LoVo (cell line): ENCODE measurements around the gene ZNF488.
A peak's percentile ranks its signal among the peaks of the same experiment; 100 is the strongest.
"Not testable (repeated sequence)": the region's sequence is repeated elsewhere in the genome, so short reads cannot be mapped to it uniquely, and the experiment has no call there.

Experiments used
- DNase-seq: peaks from one replicate; pipeline ENCODE4 v3.0.0-alpha.2; 2016; ENCODE audit warnings: low spot score

Gene ZNF488, protein sequence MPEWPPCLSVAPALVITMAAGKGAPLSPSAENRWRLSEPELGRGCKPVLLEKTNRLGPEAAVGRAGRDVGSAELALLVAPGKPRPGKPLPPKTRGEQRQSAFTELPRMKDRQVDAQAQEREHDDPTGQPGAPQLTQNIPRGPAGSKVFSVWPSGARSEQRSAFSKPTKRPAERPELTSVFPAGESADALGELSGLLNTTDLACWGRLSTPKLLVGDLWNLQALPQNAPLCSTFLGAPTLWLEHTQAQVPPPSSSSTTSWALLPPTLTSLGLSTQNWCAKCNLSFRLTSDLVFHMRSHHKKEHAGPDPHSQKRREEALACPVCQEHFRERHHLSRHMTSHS

GRCh38 chr10:47384148-47384921 is at the start of gene ZNF488:
Gene ZNF488, minus strand, starts transcription at chr10:47384293. Its CDS starts 15,464 bp downstream, at chr10:47368829.
- peak; percentile 90 for DNase-seq

DNA sequence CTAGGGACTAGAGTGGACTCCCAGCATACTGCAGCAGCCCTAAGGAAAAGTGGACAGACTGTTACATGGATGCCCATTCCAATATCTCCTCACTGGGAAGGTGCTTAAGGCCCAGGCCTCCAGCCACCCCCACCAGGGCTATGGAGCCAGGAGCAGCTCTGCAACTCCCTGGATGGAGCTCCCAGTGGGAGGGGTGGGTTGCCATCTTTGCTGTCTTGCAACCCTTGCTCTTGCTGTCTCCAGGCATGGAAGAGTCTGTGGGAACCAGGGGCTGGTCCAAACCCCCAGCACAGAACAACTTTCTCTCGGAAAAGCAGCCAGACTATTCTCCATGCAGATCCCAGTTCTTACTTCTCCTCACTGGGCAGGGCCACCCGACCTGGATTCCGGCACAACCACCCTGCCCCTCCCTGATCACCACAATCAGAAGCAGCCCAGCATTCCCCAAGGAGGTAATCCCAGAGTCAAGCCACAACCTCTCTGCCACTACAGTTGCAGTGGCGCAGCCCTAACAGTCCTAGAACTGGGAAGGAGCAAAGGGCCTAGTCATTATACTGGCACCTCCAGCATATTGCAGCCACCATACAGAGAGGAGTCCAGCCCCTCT is 41.8 kb upstream of the ZNF488 start:
- no peak for DNase-seq

GRCh38 chr10:47424231-47424630 is 40.1 kb upstream of the ZNF488 start:
- DNase-seq: no peak

DNA sequence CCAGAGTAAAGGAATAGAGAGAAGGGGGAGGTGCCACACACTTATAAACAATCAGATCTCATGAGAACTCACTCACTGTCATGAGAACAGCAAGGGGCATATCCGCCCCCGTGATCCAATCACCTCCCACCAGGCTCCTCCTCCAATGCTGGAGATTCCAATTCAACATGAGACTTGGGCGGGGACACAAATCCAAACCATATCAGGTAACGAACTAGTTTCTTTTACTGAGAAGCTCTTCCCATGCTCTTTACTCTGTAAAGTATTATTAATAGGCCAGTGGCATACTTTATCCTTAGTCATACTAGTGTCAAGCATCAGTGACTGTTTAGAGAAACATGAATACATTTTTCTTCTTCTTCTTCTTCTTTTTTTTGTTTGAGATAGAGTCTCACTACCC is 39.4 kb upstream of the ZNF488 start:
- no peak for DNase-seq

- DNase-seq: no peak
These were observed 37.2 kb upstream of the ZNF488 start for GRCh38 chr10:47421057-47421952.

- DNase-seq: no peak
These were observed 36.4 kb upstream of the ZNF488 start for GRCh38 chr10:47420305-47421056.

- DNase-seq: no peak
These were observed 35.3 kb upstream of the ZNF488 start for GRCh38 chr10:47419421-47419820.

DNA sequence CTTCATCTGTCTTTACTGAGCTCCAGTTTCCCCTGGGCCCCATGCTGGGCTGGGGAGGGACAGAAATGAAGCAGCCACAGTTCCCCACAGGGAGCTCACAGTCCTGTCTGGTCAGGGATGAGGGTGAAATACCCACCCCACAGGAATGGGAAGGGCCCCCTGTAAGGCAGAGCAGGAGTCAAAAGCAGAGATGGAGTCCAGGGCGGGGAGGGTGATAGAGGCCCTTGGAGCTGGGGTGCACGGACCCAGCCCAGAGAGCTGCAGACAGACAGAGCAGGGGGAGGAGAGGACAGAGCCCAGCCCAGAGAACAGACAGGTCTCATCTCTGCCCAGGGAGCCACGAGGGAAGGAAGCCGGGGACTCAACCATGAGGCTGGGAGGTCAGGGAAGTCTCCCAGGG is 34.9 kb upstream of the ZNF488 start:
- no peak for DNase-seq

DNA sequence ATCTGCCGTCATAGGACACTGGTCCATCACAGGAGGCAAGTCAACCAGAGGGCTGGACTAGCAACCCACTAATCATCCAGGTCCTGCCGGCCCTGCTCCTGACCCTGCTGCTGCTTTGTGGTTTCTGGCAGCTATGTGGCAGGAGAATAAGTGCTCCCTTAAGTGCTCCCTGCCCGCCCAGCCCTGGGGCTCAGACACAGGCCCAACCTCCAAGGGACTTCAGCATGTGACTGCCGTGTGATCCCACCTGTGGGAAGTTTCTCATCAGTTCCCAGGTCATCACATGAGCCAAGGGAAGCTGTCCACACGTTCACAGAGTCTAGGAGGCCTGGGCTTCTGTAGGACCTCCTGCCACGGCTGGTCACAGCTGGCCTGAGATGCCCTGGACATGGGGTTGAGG is 34.2 kb upstream of the ZNF488 start:
- DNase-seq: no peak

DNA sequence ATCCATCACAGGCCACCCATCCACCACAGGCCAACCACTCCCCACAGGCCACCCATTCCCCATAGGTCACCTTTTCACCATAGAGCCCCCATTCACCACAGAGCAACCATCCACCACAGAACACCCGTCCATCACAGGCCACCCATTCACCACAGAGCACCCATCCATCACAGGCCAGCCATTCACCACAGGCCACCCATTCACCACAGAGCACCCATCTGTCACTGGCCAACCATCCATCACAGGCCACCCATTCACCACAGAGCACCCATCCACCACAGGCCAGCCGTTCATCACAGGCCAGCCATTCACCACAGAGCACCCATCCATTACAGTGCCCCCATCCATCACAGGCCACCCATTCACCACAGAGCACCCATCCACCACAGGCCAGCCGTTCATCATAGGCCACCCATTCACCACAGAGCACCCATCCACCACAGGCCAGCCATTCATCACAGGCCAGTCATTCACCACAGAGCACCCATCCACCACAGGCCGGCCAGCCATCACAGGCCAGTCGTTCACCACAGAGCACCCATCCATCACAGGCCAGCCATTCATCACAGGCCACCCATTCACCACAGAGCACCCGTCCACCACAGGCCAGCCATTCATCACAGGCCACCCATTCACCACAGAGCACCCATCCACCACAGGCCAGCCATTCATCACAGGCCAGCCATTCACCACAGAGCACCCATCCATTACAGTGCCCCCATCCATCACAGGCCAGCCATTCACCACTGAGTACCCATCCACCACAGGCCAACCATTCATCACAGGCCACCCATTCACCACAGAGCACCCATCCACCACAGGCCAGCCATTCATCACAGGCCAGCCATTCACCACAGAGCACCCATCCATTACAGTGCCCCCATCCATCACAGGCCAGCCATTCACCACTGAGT is 32.5 kb upstream of the ZNF488 start:
- DNase-seq: not testable (repeated sequence)

GRCh38 chr10:47415520-47416304 is 31.6 kb upstream of the ZNF488 start:
- no peak for DNase-seq

GRCh38 chr10:47414752-47415519 is 30.8 kb upstream of the ZNF488 start:
- no peak for DNase-seq

- DNase-seq: no peak
These were observed 30.1 kb upstream of the ZNF488 start for GRCh38 chr10:47414227-47414592.

- no peak for DNase-seq
These were observed 29.6 kb upstream of the ZNF488 start for GRCh38 chr10:47413531-47414226.

DNA sequence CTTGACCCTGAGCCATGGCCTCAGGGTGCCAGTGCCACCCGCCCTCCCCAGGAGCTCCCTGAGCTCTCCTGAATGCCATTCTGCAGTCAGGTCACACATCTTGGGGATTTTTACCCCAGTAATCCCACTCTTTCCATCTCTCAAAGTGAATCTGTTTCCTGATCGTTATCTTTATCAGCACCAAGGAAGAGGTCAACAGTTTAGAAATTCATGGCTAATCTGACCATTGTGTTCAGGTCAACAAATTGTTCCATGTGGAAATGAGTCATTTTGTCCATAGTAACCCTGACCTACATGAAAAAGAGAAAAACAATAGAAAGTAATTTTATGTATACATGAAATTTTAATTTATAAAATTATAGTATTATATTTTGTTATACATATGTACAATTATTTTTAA is 28.8 kb upstream of the ZNF488 start:
- no peak for DNase-seq

GRCh38 chr10:47412177-47412730 is 28.2 kb upstream of the ZNF488 start:
- no peak for DNase-seq

DNA sequence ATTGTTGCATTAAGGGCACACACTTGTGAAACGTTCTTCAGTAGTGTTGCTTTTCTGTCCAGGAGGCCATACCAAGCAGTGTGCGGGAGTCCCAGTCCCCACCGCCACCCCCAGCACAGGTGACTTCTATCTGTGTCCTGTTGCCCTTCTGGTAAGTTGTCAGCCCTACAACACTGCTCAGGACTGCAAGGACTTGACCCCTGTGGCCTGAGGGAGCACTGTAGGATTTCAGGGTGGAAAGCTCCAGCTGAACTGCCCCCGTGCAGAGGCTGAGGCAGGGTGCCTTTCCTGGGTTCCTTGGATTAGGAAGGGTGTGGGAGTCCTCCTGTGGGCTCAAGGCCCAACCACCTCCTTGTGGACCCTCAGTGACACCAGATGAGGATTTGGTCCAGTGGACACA is 26.8 kb upstream of the ZNF488 start:
- no peak for DNase-seq

DNA sequence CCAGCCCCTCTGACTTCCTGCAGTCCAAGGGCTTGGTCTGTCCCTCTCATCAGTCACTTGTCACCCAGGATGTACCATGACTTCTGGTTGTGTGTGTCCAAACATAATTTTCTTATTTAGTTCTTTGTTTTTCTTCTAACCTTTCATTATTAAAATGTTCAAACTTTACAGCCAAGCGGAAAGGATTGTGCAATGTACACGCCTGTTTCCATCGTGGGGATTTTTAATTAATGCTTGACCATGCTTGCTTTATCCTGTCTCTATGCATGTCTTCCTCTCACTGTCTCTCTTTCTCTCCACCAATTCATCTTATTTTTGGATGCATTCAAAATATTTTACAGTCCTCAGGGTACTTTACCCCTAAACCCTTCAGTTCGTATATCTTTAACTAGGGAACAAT is 26.2 kb upstream of the ZNF488 start:
- no peak for DNase-seq
